Neural crest cell (in vitro differentiated cells): ENCODE results near the gene OR11H7. TPM values are rescaled to one million over a fixed set of nuclear protein-coding genes. Genes with fewer than 3 reads are reported as not detected.

ENCODE experiments used
- DNase-seq: peaks from one replicate; pipeline ENCODE4 v3.0.0; 2021; ENCODE audit warnings: low read depth, mixed read lengths, low spot score
- H3K27ac Mint-ChIP-seq: one replicate; pipeline ENCODE4 v1.8.0; 2021; ENCODE audit warnings: mild to moderate bottlenecking, mixed read lengths; ENCODE audit not compliant: unreplicated experiment
- H3K27me3 Mint-ChIP-seq: 2 replicates; pipeline ENCODE4 v1.8.0; 2021; ENCODE audit warnings: low read depth, mild to moderate bottlenecking, mixed read lengths
- H3K36me3 Mint-ChIP-seq: 2 replicates; pipeline ENCODE4 v1.8.0; 2021; ENCODE audit warnings: low read depth, mild to moderate bottlenecking, mixed read lengths
- H3K4me1 Mint-ChIP-seq: 2 replicates; pipeline ENCODE4 v1.8.0; 2021; ENCODE audit warnings: mixed read lengths
- H3K4me3 Mint-ChIP-seq: one replicate; pipeline ENCODE4 v1.8.0; 2021; ENCODE audit warnings: mild to moderate bottlenecking, mixed read lengths
- H3K9me3 Mint-ChIP-seq: 2 replicates; pipeline ENCODE4 v1.8.0; 2021; ENCODE audit warnings: mixed read lengths
- CTCF ChIP-seq: fragments of 200-600 bp; sonication (generic); conservative IDR thresholded peaks from 2 replicates; pipeline ENCODE4 v1.5.0; 2021; ENCODE audit warnings: antibody characterized with exemption, mild to moderate bottlenecking
- long read RNA-seq: library from polyadenylated mRNA; unstranded; transcript quantifications from one replicate; pipeline ENCODE4 v2.0.0, GENCODE V29; 2020
- total RNA-seq: library from RNA; stranded (reverse); gene quantifications from 2 replicates; pipeline ENCODE4 v1.2.1, GENCODE V29; 2021

OR11H7 gene
- total RNA-seq = not detected in 2 replicates
- long read RNA-seq = 0 reads

GRCh38 chr14:20228681-20229080 lies at the start of gene OR11H7:
TSS of gene OR11H7 (plus strand) at chr14:20228981.
- no peak within 1 kb of the TSS for H3K27ac Mint-ChIP-seq
- DNase-seq = no peak
- H3K4me1 Mint-ChIP-seq = no peaks in the 10 kb centered on the region
- peaks cover 21% of the 10 kb centered on the region for H3K9me3 Mint-ChIP-seq
- H3K27me3 Mint-ChIP-seq = no peaks in the 10 kb centered on the region
- H3K36me3 Mint-ChIP-seq = peaks cover 11% of the 10 kb centered on the region
- no peak within 1 kb of the TSS for H3K4me3 Mint-ChIP-seq
- TF ChIP-seq CTCF = no peak

- Mint-ChIP-seq H3K4me1 (no peaks in the 10 kb centered on the region), H3K4me3 (no peak overlapping the region), H3K27me3 (no peaks in the 10 kb centered on the region), H3K36me3 (peaks cover 4% of the 10 kb centered on the region), H3K9me3 (peaks cover 20% of the 10 kb centered on the region), H3K27ac (no peak overlapping the region)
- TF ChIP-seq CTCF = no peak
- DNase-seq = no peak
Observed at GRCh38 chr14:20179218-20179617, 49.6 kb upstream of the OR11H7 start.

GRCh38 chr14:20179880-20180279 lies 48.9 kb upstream of the OR11H7 start:
- Mint-ChIP-seq H3K27me3 (no peaks in the 10 kb centered on the region), H3K27ac (no peak overlapping the region), H3K4me1 (no peaks in the 10 kb centered on the region), H3K9me3 (peaks cover 22% of the 10 kb centered on the region), H3K4me3 (no peak overlapping the region), H3K36me3 (peaks cover 4% of the 10 kb centered on the region)
- DNase-seq = no peak
- TF ChIP-seq CTCF = no peak

- no peak for DNase-seq
- peaks cover 22% of the 10 kb centered on the region for H3K9me3 Mint-ChIP-seq
- H3K36me3 Mint-ChIP-seq = peaks cover 4% of the 10 kb centered on the region
- H3K4me3 Mint-ChIP-seq = no peak overlapping the region
- H3K27me3 Mint-ChIP-seq = no peaks in the 10 kb centered on the region
- H3K27ac Mint-ChIP-seq = no peak overlapping the region
- no peak for TF ChIP-seq CTCF
- H3K4me1 Mint-ChIP-seq = no peaks in the 10 kb centered on the region
Observed at GRCh38 chr14:20180486-20180885, 48.3 kb upstream of the OR11H7 start.

- Mint-ChIP-seq H3K4me1 (no peaks in the 10 kb centered on the region), H3K27ac (no peak overlapping the region), H3K4me3 (no peak overlapping the region), H3K36me3 (peaks cover 4% of the 10 kb centered on the region), H3K27me3 (no peaks in the 10 kb centered on the region), H3K9me3 (peaks cover 22% of the 10 kb centered on the region)
- no peak for DNase-seq
- TF ChIP-seq CTCF = no peak
Observed at GRCh38 chr14:20184181-20184580, 44.6 kb upstream of the OR11H7 start.

- peaks cover 23% of the 10 kb centered on the region for H3K9me3 Mint-ChIP-seq
- H3K4me1 Mint-ChIP-seq = no peaks in the 10 kb centered on the region
- no peak for DNase-seq
- H3K36me3 Mint-ChIP-seq = peaks cover 7% of the 10 kb centered on the region
- no peak within 1 kb of the TSS for H3K27ac Mint-ChIP-seq
- H3K4me3 Mint-ChIP-seq = no peak within 1 kb of the TSS
- TF ChIP-seq CTCF = no peak
- no peaks in the 10 kb centered on the region for H3K27me3 Mint-ChIP-seq
Observed at GRCh38 chr14:20190596-20190995, 38.2 kb upstream of the OR11H7 start, which contains the start of gene OR11G2. TSS of gene OR11G2 (plus strand) at chr14:20190896. CDS start at chr14:20197438, 6,542 bp downstream.
